MCF 10A (cell line): ENCODE results near the gene BAIAP3. TPM values are rescaled to one million over a fixed set of nuclear protein-coding genes. Genes with fewer than 3 reads are reported as not detected.

Experiments used
- BruUV-seq: library from RNA; stranded (reverse); fragments of 400-500 nt; replicated peaks from 2 replicates; lab custom pipeline; 2021; lab: Mats Ljungman, UMichigan
- CTCF ChIA-PET: fragments of 300-600 bp; sonication (Branson Sonifier 250); formaldehyde crosslinking; extraction: SDS; loops from one replicate; lab custom pipeline; 2021; ENCODE audit warnings: antibody characterized with exemption, inconsistent platforms; lab: Yijun Ruan, JAX
- POLR2A ChIA-PET: fragments of 300-600, 350-650 bp; sonication (Branson Sonifier 250); formaldehyde crosslinking; extraction: SDS; loops from one replicate; lab custom pipeline; 2020; ENCODE audit warnings: antibody characterized with exemption, inconsistent platforms; lab: Yijun Ruan, JAX
- DNase-seq: peaks from one replicate; pipeline ENCODE4 v3.0.0-alpha.2; 2018; ENCODE audit not compliant: unreplicated experiment
- H3K27ac Mint-ChIP-seq: one replicate; pipeline ENCODE4 v1.8.0; 2022; ENCODE audit warnings: mild to moderate bottlenecking, low read depth, mixed read lengths; ENCODE audit not compliant: unreplicated experiment
- H3K27me3 Mint-ChIP-seq: one replicate; pipeline ENCODE4 v1.8.0; 2022; ENCODE audit warnings: mixed read lengths; ENCODE audit not compliant: insufficient read depth, unreplicated experiment
- H3K36me3 Mint-ChIP-seq: one replicate; pipeline ENCODE4 v1.8.0; 2022; ENCODE audit warnings: mild to moderate bottlenecking, moderate library complexity, mixed read lengths; ENCODE audit not compliant: insufficient read depth, unreplicated experiment
- H3K4me1 Mint-ChIP-seq: one replicate; pipeline ENCODE4 v1.8.0; 2022; ENCODE audit warnings: mixed read lengths; ENCODE audit not compliant: insufficient read depth, unreplicated experiment
- H3K4me3 Mint-ChIP-seq: one replicate; pipeline ENCODE4 v1.8.0; 2022; ENCODE audit warnings: mild to moderate bottlenecking, moderate library complexity, mixed read lengths; ENCODE audit not compliant: unreplicated experiment
- H3K9me3 Mint-ChIP-seq: one replicate; pipeline ENCODE4 v1.8.0; 2022; ENCODE audit warnings: mixed read lengths; ENCODE audit not compliant: unreplicated experiment
- CTCF ChIP-seq: fragments of 200-600 bp; IDR thresholded peaks from one replicate; pipeline ENCODE4 v1.8.0; 2022; ENCODE audit warnings: antibody characterized with exemption, mild to moderate bottlenecking; ENCODE audit not compliant: unreplicated experiment
- intact Hi-C: fragments of 100-400 bp; cut with micrococcal nuclease; formaldehyde crosslinking; loops from 2 replicates; pipeline ENCODE4 v1.14.1; 2022
- total RNA-seq: library from RNA; stranded (reverse); gene quantifications from 2 replicates; pipeline ENCODE4 v1.2.3, GENCODE V29; 2022

The BAIAP3 gene
- total RNA-seq, 1 experiment from 2014 or later: 0.75 TPM

DNA sequence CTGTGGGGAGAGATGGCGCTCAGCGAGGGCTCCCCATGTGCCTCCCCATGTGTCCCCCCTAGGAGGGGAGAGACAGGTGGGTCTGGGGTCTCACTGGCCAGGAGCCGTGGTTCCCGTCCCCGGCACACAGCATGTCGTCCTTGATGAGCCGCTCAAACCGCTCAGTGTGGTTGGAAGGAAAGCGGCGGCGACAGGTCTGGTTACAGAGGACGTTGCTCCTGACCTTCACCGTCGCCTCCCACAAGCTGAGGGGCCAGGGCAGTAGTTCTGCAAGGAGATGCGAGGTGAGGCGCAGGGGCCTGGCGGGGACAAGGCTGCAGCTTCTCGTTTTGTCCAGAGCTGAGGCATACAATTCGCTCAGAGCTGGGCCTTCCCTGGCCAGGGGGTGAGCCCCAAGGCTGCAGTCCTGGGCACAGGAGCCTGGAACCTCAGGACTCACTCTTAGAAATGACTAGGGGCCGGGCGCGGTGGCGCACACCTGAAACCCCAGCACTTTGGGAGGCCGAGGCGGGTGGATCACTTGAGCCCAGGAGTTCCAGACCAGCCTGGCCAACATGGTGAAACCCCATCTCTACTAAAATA, 46.8 kb upstream of the BAIAP3 start:
- ChIA-PET CTCF (no interaction called here), POLR2A (no interaction called here)
- intact Hi-C loops: no loop called here

DNA sequence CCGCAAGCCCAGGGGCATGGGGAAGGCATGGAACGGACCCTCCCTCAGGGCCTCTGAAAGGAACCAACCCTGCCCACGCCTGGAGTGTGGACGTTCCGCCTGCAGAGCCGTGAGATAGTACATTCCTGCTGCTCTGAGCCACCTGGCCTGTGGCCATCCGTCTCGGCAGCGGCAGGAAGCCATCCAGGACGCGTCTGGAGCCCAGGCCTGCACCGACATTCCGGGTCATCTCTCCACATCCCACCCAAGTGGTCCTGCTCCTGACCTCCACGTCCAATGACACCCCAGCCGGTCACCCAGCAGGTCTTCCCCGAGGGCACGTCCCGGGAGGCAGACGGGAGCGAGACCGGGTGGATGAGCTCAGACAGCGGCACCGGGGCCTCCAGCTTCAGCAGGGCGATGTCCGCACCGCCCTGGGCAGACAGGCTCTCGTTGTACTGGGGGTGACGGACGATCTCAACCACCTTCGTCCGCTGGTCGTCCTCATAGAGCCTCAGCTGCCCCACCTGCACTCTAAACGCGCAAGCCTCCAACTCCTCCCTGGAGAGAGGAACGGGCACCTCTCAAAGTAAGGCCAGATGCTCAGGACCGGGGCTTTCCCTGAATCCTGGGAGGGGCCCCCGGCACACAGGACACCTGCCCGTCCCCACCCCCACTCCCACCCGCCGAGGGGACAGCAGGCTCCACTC, 45.3 kb upstream of the BAIAP3 start:
- H3K36me3 Mint-ChIP-seq: no peaks in the 10 kb centered on the region
- no peak overlapping the region for H3K27ac Mint-ChIP-seq
- no peaks in the 10 kb centered on the region for H3K4me1 Mint-ChIP-seq
- ChIA-PET POLR2A (no interaction called here), CTCF (no interaction called here)
- intact Hi-C loops: no loop called here
- no peak for TF ChIP-seq CTCF
- BruUV-seq: no TSS peak
- H3K9me3 Mint-ChIP-seq: no peaks in the 10 kb centered on the region
- no peaks in the 10 kb centered on the region for H3K27me3 Mint-ChIP-seq
- no peak for DNase-seq
- no peak overlapping the region for H3K4me3 Mint-ChIP-seq

More for the DNA sequence above, 46.8 kb upstream of the BAIAP3 start:
- no peak for DNase-seq
- no peaks in the 10 kb centered on the region for H3K4me1 Mint-ChIP-seq
- no peaks in the 10 kb centered on the region for H3K36me3 Mint-ChIP-seq
- H3K4me3 Mint-ChIP-seq: no peak overlapping the region
- no peaks in the 10 kb centered on the region for H3K9me3 Mint-ChIP-seq
- BruUV-seq: no TSS peak
- H3K27me3 Mint-ChIP-seq: no peaks in the 10 kb centered on the region
- no peak overlapping the region for H3K27ac Mint-ChIP-seq
- TF ChIP-seq CTCF: no peak

DNA sequence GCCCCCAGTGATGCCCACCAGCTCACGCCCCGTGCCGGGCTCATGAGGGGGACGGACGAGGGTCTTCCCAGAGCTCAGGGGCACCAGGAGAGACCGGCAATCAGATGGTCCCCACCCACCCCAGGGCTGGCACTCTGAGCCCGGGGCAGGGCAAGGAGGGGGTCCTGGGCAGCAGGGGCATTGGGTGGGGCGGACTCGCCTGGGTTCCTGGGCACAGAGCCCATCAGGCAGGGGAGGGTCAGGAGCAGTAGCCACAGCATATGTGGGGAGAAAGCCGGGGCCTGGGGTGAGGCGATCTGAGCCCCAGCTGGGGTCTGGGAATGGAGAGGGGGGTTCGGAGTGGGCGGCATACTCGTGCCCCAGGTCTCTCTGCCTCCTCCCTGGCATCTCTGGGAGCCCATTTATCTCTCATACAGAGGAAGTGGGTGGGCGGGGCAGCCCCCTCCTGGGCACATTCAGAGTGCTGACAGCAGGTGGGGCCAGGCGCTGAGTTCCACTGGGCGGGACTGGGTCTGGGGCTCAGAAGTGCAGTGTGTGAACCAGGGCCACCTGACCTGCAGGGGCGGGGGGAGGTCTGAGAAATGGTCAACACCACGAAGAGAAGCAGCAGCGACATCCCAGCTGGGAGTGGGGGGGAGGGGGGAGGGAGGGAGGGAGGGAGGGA, 44.5 kb upstream of the BAIAP3 start:
- H3K4me1 Mint-ChIP-seq: no peaks in the 10 kb centered on the region
- H3K27ac Mint-ChIP-seq: no peak overlapping the region
- POLR2A ChIA-PET: interaction anchor here (0.6 kb wide), 1 partner anchor 11 kb away, joined by 3 read pairs; no protein-coding TSS in a partner anchor
- DNase-seq: no peak
- CTCF ChIA-PET: no interaction called here
- no peaks in the 10 kb centered on the region for H3K36me3 Mint-ChIP-seq
- no peak for TF ChIP-seq CTCF
- no peaks in the 10 kb centered on the region for H3K27me3 Mint-ChIP-seq
- BruUV-seq: no TSS peak
- no peak overlapping the region for H3K4me3 Mint-ChIP-seq
- intact Hi-C loops: no loop called here
- no peaks in the 10 kb centered on the region for H3K9me3 Mint-ChIP-seq

- CTCF ChIA-PET: no interaction called here
- Mint-ChIP-seq H3K27ac (no peak overlapping the region), H3K36me3 (no peaks in the 10 kb centered on the region), H3K4me3 (no peak overlapping the region), H3K4me1 (no peaks in the 10 kb centered on the region), H3K27me3 (no peaks in the 10 kb centered on the region), H3K9me3 (no peaks in the 10 kb centered on the region)
- intact Hi-C loops: no loop called here
- TF ChIP-seq CTCF: no peak
- no TSS peak for BruUV-seq
- no peak for DNase-seq
- POLR2A ChIA-PET: interaction anchor here (0.6 kb wide), 2 partner anchors 12 to 34 kb away, joined by 3 to 4 read pairs; no protein-coding TSS in a partner anchor
Observed at GRCh38 chr16:1289477-1289866, 44.0 kb upstream of the BAIAP3 start.
